ENCODE data around the gene CSK.

GRCh38 chr15:74845581-74845980 lies 63.7 kb downstream of the CSK start:
- TF ChIP-seq CTCF (IDR thresholded peaks at IDR 0.05) (no peak), POLR2A (IDR thresholded peaks at IDR 0.05) (no peak)
